ENCODE results near the gene CYRIA.

DNA sequence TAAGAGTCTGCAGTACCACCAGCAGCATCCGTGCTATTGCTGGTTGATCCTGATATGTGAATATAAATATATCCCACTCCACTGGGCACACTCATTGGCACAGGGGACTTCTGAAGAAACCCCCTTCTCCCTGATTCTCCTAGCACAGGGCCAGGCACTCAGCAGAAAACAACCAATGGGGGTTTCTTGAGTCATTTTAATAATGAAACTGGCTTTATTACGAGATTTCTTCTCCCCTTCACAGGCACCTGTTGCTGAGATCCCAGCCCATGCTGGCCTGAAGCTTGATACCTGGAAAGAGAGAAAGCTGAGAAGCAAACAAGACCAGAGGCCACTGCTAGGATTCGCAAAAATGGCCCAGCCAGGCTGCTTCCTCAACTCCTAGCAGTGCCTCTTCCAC, 17.9 kb upstream of the CYRIA start:
- TF ChIP-seq, protein P1, sequence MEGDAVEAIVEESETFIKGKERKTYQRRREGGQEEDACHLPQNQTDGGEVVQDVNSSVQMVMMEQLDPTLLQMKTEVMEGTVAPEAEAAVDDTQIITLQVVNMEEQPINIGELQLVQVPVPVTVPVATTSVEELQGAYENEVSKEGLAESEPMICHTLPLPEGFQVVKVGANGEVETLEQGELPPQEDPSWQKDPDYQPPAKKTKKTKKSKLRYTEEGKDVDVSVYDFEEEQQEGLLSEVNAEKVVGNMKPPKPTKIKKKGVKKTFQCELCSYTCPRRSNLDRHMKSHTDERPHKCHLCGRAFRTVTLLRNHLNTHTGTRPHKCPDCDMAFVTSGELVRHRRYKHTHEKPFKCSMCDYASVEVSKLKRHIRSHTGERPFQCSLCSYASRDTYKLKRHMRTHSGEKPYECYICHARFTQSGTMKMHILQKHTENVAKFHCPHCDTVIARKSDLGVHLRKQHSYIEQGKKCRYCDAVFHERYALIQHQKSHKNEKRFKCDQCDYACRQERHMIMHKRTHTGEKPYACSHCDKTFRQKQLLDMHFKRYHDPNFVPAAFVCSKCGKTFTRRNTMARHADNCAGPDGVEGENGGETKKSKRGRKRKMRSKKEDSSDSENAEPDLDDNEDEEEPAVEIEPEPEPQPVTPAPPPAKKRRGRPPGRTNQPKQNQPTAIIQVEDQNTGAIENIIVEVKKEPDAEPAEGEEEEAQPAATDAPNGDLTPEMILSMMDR (IDR thresholded peaks at IDR 0.05): no peak
- no peak for TF ChIP-seq POLR2A (IDR thresholded peaks at IDR 0.05)

Measured in Peyer's patch (tissue), 4 donors.